B cell (primary cell): ENCODE results near the gene HIP1R. TPM values are rescaled to one million over a fixed set of nuclear protein-coding genes. Genes with fewer than 3 reads are reported as not detected.

Source experiments
- ATAC-seq: fragments of 200-7000 bp; cut with Tn5 transposase; one replicate; pipeline ENCODE4 v1.10.0; 2021; ENCODE audit warnings: low read depth, mild to moderate bottlenecking, moderate number of reproducible peaks, moderate library complexity
- CTCF ChIA-PET: fragments of 350-600 bp; sonication (Branson Sonifier 250); formaldehyde crosslinking; loops from one replicate; lab custom pipeline; 2021; ENCODE audit warnings: antibody characterized with exemption, inconsistent platforms; lab: Charles Lee
- POLR2A ChIA-PET: fragments of 350-600 bp; sonication (Branson Sonifier 250); formaldehyde crosslinking; loops from one replicate; lab custom pipeline; 2021; ENCODE audit warnings: antibody characterized with exemption; lab: Charles Lee
- DNase-seq: peaks from one replicate; pipeline ENCODE4 v3.0.0; 2013
- H2AFZ ChIP-seq: 2 replicates; pipeline ENCODE4 v1.6.1; 2012; ENCODE audit warnings: mild to moderate bottlenecking, low read depth, low read length; ENCODE audit not compliant: insufficient read depth, poor library complexity, severe bottlenecking
- H3K27ac ChIP-seq, 2 donors: 1 replicate in 1 of 2; 2 replicates in 1 of 2; pipeline ENCODE4 v1.5.1; 2012 to 2013; ENCODE audit warnings: low read length in 2 of 2, mild to moderate bottlenecking in 2 of 2, moderate library complexity in 1 of 2
- H3K27me3 ChIP-seq, 4 experiments: fragments of 200-600 bp in 1 of 4; sonication (generic) in 1 of 4; replicated peaks in 1 of 4; 1 replicate in 2 of 4; 2 replicates in 2 of 4; pipeline versions ENCODE4 v1.6.1 to v1.7.0; 2013 to 2016; ENCODE audit warnings: low read length in 3 of 4, mild to moderate bottlenecking in 2 of 4, mixed read lengths in 1 of 4, moderate library complexity in 1 of 4; ENCODE audit not compliant: insufficient read depth in 4 of 4, control insufficient read depth in 3 of 4; ENCODE audit errors: control extremely low read depth in 1 of 4
- H3K36me3 ChIP-seq, 2 experiments: replicated peaks in 1 of 2; 1 replicate in 1 of 2; 2 replicates in 1 of 2; pipeline versions ENCODE4 v1.6.1 to v1.7.1; 2013; ENCODE audit warnings: low read length in 1 of 2; ENCODE audit not compliant: insufficient read depth in 2 of 2, control insufficient read depth in 1 of 2; ENCODE audit errors: control extremely low read depth in 1 of 2, extremely low read depth in 1 of 2
- H3K4me1 ChIP-seq, 2 donors: fragments of 200-600 bp in 1 of 2; sonication (generic) in 1 of 2; 1 replicate in 1 of 2; 2 replicates in 1 of 2; pipeline versions ENCODE4 v1.5.1 to v1.6.1; 2013 to 2017; ENCODE audit warnings: low read length in 2 of 2; ENCODE audit not compliant: control insufficient read depth in 2 of 2, insufficient read depth in 2 of 2
- H3K4me2 ChIP-seq: replicated peaks from 2 replicates; pipeline ENCODE3; 2012; ENCODE audit warnings: mild to moderate bottlenecking, low read depth, low read length; ENCODE audit not compliant: poor library complexity, severe bottlenecking
- H3K4me3 ChIP-seq, 5 experiments: fragments of 200-600 bp in 1 of 5; sonication (generic) in 1 of 5; 1 replicate in 3 of 5; 2 replicates in 2 of 5; pipeline versions ENCODE4 v1.5.1 to v1.7.0; 2011 to 2016; ENCODE audit warnings: low read length in 4 of 5, mild to moderate bottlenecking in 4 of 5, low read depth in 2 of 5, control low read depth in 1 of 5, moderate library complexity in 1 of 5; ENCODE audit not compliant: insufficient read depth in 1 of 5; ENCODE audit errors: control extremely low read depth in 1 of 5, extremely low read depth in 1 of 5
- H3K79me2 ChIP-seq: fragments of 200-600 bp; sonication (generic); one replicate; pipeline ENCODE4 v1.6.0; 2016; ENCODE audit warnings: low read length; ENCODE audit not compliant: control insufficient read depth, insufficient read depth
- H3K9ac ChIP-seq: fragments of 200-600 bp; sonication (generic); 2 replicates; pipeline ENCODE4 v1.6.1; 2017; ENCODE audit warnings: mild to moderate bottlenecking, low read length, moderate library complexity
- H3K9me3 ChIP-seq, 3 donors: one replicate each; pipeline versions ENCODE4 v1.6.1 to v1.7.1; 2013; ENCODE audit warnings: low read length in 2 of 3; ENCODE audit not compliant: control insufficient read depth in 2 of 3, insufficient read depth in 1 of 3; ENCODE audit errors: control extremely low read depth in 1 of 3
- H4K20me1 ChIP-seq: 2 replicates; pipeline ENCODE4 v1.6.0; 2012; ENCODE audit warnings: mild to moderate bottlenecking, low read length; ENCODE audit not compliant: insufficient read depth, control insufficient read depth, poor library complexity, severe bottlenecking
- H3K27ac Mint-ChIP-seq: one replicate; pipeline ENCODE4 v1.8.0; 2021; ENCODE audit warnings: mixed read lengths
- H3K27me3 Mint-ChIP-seq: one replicate; pipeline ENCODE4 v1.8.0; 2021; ENCODE audit warnings: mixed read lengths
- H3K4me1 Mint-ChIP-seq: one replicate; pipeline ENCODE4 v1.8.0; 2021; ENCODE audit warnings: mixed read lengths
- H3K4me3 Mint-ChIP-seq: one replicate; pipeline ENCODE4 v1.8.0; 2021; ENCODE audit warnings: mixed read lengths
- H3K9me3 Mint-ChIP-seq: one replicate; pipeline ENCODE4 v1.8.0; 2022; ENCODE audit warnings: mixed read lengths; ENCODE audit not compliant: insufficient read depth
- EZH2 ChIP-seq: IDR thresholded peaks from 2 replicates; pipeline ENCODE4 v1.6.1; 2012; ENCODE audit warnings: borderline replicate concordance, low read depth, mild to moderate bottlenecking, moderate library complexity, low read length; ENCODE audit not compliant: insufficient read depth, poor library complexity, severe bottlenecking
- WGBS: methylation state at CpG from one replicate; pipeline ENCODE4 v1.1.5; 2013; ENCODE audit warnings: missing lambda C conversion rate; ENCODE audit not compliant: insufficient coverage; 5-methylcytosine and 5-hydroxymethylcytosine counted together
- intact Hi-C: fragments of 100-400 bp; cut with micrococcal nuclease; formaldehyde crosslinking; loops from one replicate; pipeline ENCODE4 v1.10.0; 2022
- polyA plus RNA-seq: library from polyadenylated mRNA; depleted of rRNA; stranded (reverse); fragments of >200 nt; gene quantifications from 2 replicates; pipeline ENCODE4 v1.2.3, GENCODE V29; 2012
- total RNA-seq, 2 donors: library from RNA; stranded (reverse); fragments of 120-200 nt in 1 of 2; gene quantifications; 1 replicate in 1 of 2; 2 replicates in 1 of 2; pipeline versions ENCODE4 v1.2.3 to v1.2.4, GENCODE V29; 2013 to 2022
- TF ChIP-seq, protein P1 (sequence below): fragments of 200-600 bp; IDR thresholded peaks from one replicate; pipeline ENCODE4 v1.8.0; 2022; ENCODE audit warnings: antibody characterized with exemption, mild to moderate bottlenecking

The HIP1R gene
- total and polyA plus RNA-seq, 2 donors (not counting 1 experiment from before 2014, with no cell fraction given): 289 to 390 TPM

DNA sequence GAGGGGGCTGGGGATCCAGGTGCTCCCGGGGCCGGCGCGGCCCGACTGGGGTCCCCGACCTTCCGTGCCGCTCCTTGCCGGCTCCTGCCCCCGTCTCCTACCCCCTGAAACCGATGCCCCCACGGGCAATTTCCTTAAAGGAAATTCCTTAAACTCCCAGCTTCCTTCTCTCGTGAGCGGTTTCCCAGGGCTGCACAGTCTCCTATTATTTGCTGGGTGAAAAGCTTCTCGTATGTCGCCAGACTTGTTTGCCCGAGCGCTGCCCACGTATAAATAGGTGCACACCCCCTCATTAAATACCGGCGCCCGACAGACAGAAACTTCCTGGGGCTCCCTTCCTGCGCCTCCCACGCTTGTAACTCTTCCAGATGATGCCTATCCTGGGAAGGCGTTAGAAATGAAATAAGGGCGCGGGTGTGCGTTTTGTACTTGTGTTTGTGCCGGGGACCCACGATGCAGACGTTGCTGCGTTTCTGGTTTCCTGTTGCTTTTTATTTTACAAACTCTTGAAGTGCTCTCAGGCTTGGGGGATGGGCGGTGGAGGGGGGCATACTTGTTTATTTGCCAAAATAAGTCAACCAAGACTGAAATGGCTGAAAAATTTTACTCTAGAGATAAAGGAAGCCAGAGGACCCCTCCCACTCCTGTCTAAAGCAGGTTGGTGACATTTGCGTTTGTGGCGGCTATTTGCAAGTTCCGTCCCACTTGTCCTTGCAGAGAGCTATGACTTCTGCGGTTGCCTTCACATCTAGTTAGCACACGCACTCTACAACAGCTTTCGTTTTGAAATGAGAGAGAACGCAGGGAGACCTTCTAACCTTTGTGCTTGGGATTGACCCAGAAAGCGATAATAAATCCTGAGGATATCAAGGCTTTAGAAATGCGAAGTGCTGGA, 1.0 kb downstream of the HIP1R start:
- under 1% methylated on average over 33 of the region's 42 CpGs for WGBS
- DNase-seq (peak; percentile 84), ATAC-seq (peak; percentile 66)
- intact Hi-C loops: loop anchor here (1.0 to 10.0 kb wide), 6 partner anchors 23 to 589 kb away; partner anchors contain the start of genes CCDC62, MPHOSPH9 and MTRFR
- H3K4me3 Mint-ChIP-seq: peak overlapping the region; percentile 97
- ChIA-PET POLR2A (interaction anchor here (0.5 to 3.5 kb wide), 18 partner anchors 9 to 1459 kb away, joined by 3 to 25 read pairs (median 4); partner anchors contain the start of genes CCDC62, DENR and OGFOD2), CTCF (interaction anchor here (0.7 to 6.2 kb wide), 12 partner anchors 9 to 402 kb away, joined by 3 to 89 read pairs (median 4); no protein-coding TSS in a partner anchor)
- no peaks in the 10 kb centered on the region for H3K9me3 Mint-ChIP-seq
- no peak for TF ChIP-seq EZH2
- TF ChIP-seq, protein P1, sequence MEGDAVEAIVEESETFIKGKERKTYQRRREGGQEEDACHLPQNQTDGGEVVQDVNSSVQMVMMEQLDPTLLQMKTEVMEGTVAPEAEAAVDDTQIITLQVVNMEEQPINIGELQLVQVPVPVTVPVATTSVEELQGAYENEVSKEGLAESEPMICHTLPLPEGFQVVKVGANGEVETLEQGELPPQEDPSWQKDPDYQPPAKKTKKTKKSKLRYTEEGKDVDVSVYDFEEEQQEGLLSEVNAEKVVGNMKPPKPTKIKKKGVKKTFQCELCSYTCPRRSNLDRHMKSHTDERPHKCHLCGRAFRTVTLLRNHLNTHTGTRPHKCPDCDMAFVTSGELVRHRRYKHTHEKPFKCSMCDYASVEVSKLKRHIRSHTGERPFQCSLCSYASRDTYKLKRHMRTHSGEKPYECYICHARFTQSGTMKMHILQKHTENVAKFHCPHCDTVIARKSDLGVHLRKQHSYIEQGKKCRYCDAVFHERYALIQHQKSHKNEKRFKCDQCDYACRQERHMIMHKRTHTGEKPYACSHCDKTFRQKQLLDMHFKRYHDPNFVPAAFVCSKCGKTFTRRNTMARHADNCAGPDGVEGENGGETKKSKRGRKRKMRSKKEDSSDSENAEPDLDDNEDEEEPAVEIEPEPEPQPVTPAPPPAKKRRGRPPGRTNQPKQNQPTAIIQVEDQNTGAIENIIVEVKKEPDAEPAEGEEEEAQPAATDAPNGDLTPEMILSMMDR: no peak
- H3K27ac ChIP-seq: peak overlapping the region; percentile 82 to 87
- peaks cover 35 to 54% of the 10 kb centered on the region in 2 donors for H3K4me1 ChIP-seq
- no peaks in the 10 kb centered on the region for H3K27me3 ChIP-seq
- peak overlapping the region; percentile 89 for H3K9ac ChIP-seq
- peak overlapping the region; percentile 66 for H2AFZ ChIP-seq
- H3K27me3 Mint-ChIP-seq: no peaks in the 10 kb centered on the region
- peaks cover 0 to 31% of the 10 kb centered on the region in 2 experiments for H3K36me3 ChIP-seq
- peaks cover 59% of the 10 kb centered on the region for H3K4me1 Mint-ChIP-seq
- H3K4me2 ChIP-seq: peak overlapping the region; percentile 84
- peaks cover 46% of the 10 kb centered on the region for H4K20me1 ChIP-seq
- H3K4me3 ChIP-seq: peak overlapping the region; percentile 79 to 99 (median 87)
- peaks cover 0 to 2% (median 0%) of the 10 kb centered on the region in 3 donors for H3K9me3 ChIP-seq
- peak overlapping the region; percentile 98 for H3K27ac Mint-ChIP-seq
- H3K79me2 ChIP-seq: peaks cover 52% of the 10 kb centered on the region
